HepG2 (cell line): ENCODE measurements around the gene PNN. TPM values are rescaled to one million over a fixed set of nuclear protein-coding genes. Genes with fewer than 3 reads are reported as not detected.
A peak's percentile ranks its signal among the peaks of the same experiment; 100 is the strongest.

Source experiments
- EED ChIP-seq: sonication (generic); formaldehyde crosslinking; IDR thresholded peaks from 2 replicates; pipeline ENCODE4 v1.5.0; 2020; ENCODE audit warnings: mild to moderate bottlenecking, missing genetic modification reagents
- EP300 ChIP-seq, 3 experiments: sonication (generic) in 1 of 3; formaldehyde crosslinking in 1 of 3; IDR thresholded peaks; 2 replicates each; pipeline versions ENCODE4 v1.5.1 to v1.6.1; 2011 to 2020; ENCODE audit warnings: low read depth in 2 of 3, low read length in 2 of 3, borderline replicate concordance in 1 of 3, improper control_type of control experiment in 1 of 3, mild to moderate bottlenecking in 1 of 3, missing genetic modification reagents in 1 of 3, moderate library complexity in 1 of 3
- KLF16 ChIP-seq, 2 experiments: sonication (generic) in 1 of 2; formaldehyde crosslinking in 1 of 2; IDR thresholded peaks; 2 replicates each; pipeline versions ENCODE4 v1.6.1 to v1.8.0; 2016 to 2023; ENCODE audit warnings: missing genetic modification reagents in 2 of 2, missing compliant biosample characterization in 1 of 2
- MXI1 ChIP-seq: IDR thresholded peaks from 3 replicates; pipeline ENCODE4 v1.6.1; 2012; ENCODE audit warnings: low read depth, low read length, inconsistent platforms, borderline replicate concordance
- NCOR1 ChIP-seq: fragments of 200-600 bp; sonication (generic); IDR thresholded peaks from 2 replicates; pipeline ENCODE4 v1.7.0; 2017; ENCODE audit warnings: antibody characterized with exemption, low read length, borderline replicate concordance
- WIZ ChIP-seq: sonication (generic); formaldehyde crosslinking; IDR thresholded peaks from 2 replicates; pipeline ENCODE4 v1.5.1; 2020; ENCODE audit warnings: mild to moderate bottlenecking, missing genetic modification reagents
- ZIK1 ChIP-seq: sonication (generic); formaldehyde crosslinking; IDR thresholded peaks from 2 replicates; pipeline ENCODE4 v1.5.0; 2020; ENCODE audit warnings: mild to moderate bottlenecking, low read depth, missing genetic modification reagents, borderline replicate concordance
- ZNF180 ChIP-seq: sonication (generic); formaldehyde crosslinking; IDR thresholded peaks from 2 replicates; pipeline ENCODE4 v1.4.0; 2020; ENCODE audit warnings: low read depth, missing genetic modification reagents, borderline replicate concordance
- ZNF34 ChIP-seq: sonication (generic); formaldehyde crosslinking; IDR thresholded peaks from 2 replicates; pipeline ENCODE4 v1.4.0; 2020; ENCODE audit warnings: mild to moderate bottlenecking, missing genetic modification reagents, borderline replicate concordance
- ZNF543 ChIP-seq: sonication (generic); formaldehyde crosslinking; IDR thresholded peaks from 2 replicates; pipeline ENCODE4 v1.4.0; 2020; ENCODE audit warnings: mild to moderate bottlenecking, missing genetic modification reagents
- ZNF572 ChIP-seq: sonication (generic); formaldehyde crosslinking; IDR thresholded peaks from 2 replicates; pipeline ENCODE4 v1.5.1; 2020; ENCODE audit warnings: mild to moderate bottlenecking, missing genetic modification reagents
- ZNF766 ChIP-seq: sonication (generic); formaldehyde crosslinking; IDR thresholded peaks from 2 replicates; pipeline ENCODE4 v1.5.0; 2020; ENCODE audit warnings: missing genetic modification reagents, borderline replicate concordance
- polyA plus RNA-seq, 8 experiments: library from polyadenylated mRNA; depleted of rRNA in 3 of 8; stranded (reverse) in 7 of 8; unstranded in 1 of 8; fragments of >200 nt; fragmentation: Illumina TruSeq in 4 of 8; extraction: Trizol in 4 of 8; gene quantifications; 2 replicates each; pipeline versions ENCODE4 v1.2.1 to v1.2.3, GENCODE V29; 2011 to 2016; ENCODE audit warnings: low read depth in 4 of 8, missing spikeins in 1 of 8, mixed read lengths in 1 of 8; ENCODE audit not compliant: insufficient read depth in 1 of 8
- total RNA-seq, 5 experiments: library from RNA; depleted of rRNA; stranded (reverse); fragments of >200 nt; fragmentation: Illumina TruSeq; extraction: Trizol; gene quantifications; 2 replicates each; pipeline ENCODE4 v1.2.3, GENCODE V29; 2016; ENCODE audit warnings: low read depth in 1 of 5
- TF ChIP-seq, protein P1 (sequence below), 2 experiments: sonication (generic) in 1 of 2; formaldehyde crosslinking in 1 of 2; IDR thresholded peaks; 2 replicates each; pipeline versions ENCODE4 v1.5.1 to v1.6.1; 2011 to 2020; ENCODE audit warnings: borderline replicate concordance in 1 of 2, low read depth in 1 of 2, low read length in 1 of 2, mild to moderate bottlenecking in 1 of 2, missing genetic modification reagents in 1 of 2, moderate library complexity in 1 of 2
- TF ChIP-seq, protein P2 (sequence below): sonication (generic); formaldehyde crosslinking; IDR thresholded peaks from 2 replicates; pipeline ENCODE4; 2020; ENCODE audit warnings: missing genetic modification reagents, mild to moderate bottlenecking, borderline replicate concordance
- TF ChIP-seq, protein P3 (sequence below): sonication (generic); formaldehyde crosslinking; IDR thresholded peaks from 2 replicates; pipeline ENCODE4 v1.9.0; 2022; ENCODE audit warnings: low read depth, missing genetic modification reagents
- TF ChIP-seq, protein P4 (sequence below): sonication (generic); formaldehyde crosslinking; IDR thresholded peaks from 2 replicates; pipeline ENCODE4 v1.5.1; 2020; ENCODE audit warnings: missing genetic modification reagents, mild to moderate bottlenecking, borderline replicate concordance

The PNN gene
- total and polyA plus RNA-seq, 2 of the 13 experiments (the other 11 are each of a cell fraction or from before 2014, with no cell fraction given), result 58.0 to 214 TPM

DNA sequence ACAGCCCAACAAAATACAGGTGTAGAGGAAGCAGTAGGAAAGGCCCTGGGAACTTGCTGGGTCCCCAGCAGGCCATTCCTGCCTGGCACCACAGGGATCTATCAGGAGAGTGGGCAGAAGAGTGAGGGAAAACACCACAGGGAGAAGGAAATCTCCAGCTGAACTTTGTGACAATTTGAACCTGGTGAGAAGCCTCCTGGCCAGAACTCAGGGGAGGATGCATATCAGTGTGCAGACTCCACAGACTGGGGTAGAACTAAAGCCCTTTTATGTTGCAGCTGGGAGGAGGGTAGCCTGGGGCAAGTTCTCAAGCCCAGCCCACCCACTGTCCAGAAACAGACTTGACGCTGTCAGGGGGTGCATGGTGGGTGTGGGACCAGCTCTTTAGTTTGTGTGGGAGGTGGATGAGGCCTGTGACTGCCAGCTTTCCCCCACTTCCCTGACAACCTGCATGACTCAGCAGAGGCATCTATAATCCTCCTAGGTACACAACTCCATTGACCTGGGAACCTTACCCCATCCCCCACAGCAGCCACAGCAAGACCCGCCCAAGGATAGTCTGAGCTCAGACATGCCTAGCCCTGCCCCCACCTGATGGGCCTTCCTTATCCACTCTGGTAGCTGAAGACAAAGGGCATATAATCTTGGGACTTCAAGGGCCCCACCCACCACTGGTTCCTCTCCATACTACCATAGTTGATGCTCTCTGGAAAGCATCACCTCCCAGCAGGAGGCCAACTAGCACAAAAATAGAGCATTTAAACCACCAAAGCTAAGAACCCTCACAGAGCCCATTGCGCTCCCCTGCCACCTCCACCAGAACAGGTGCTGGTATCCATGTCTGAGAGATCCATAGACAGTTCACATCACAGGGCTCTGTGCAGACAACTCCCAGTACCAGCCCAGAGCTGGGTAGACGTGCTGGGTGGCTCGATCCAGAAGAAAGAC lies 28.9 kb downstream of the PNN start (continued):
- TF ChIP-seq NCOR1, result no peak
- TF ChIP-seq ZNF766 (CRISPR knock-in tag), result no peak
- no peak for TF ChIP-seq ZNF543 (CRISPR knock-in tag)
- no peak for TF ChIP-seq MXI1
- no peak for TF ChIP-seq EED
- TF ChIP-seq ZNF180, result no peak
- TF ChIP-seq EP300 (IDR thresholded peaks at IDR 0.05; ENCODE audit: low read depth in 2 of 2, low read length in 2 of 2), result no peak
- TF ChIP-seq EP300 (CRISPR knock-in tag; IDR thresholded peaks at IDR 0.05; ENCODE audit: borderline replicate concordance), result peak; percentile 65
- no peak for TF ChIP-seq ZNF34
- no peak for TF ChIP-seq WIZ (CRISPR knock-in tag)
- TF ChIP-seq, protein P1, sequence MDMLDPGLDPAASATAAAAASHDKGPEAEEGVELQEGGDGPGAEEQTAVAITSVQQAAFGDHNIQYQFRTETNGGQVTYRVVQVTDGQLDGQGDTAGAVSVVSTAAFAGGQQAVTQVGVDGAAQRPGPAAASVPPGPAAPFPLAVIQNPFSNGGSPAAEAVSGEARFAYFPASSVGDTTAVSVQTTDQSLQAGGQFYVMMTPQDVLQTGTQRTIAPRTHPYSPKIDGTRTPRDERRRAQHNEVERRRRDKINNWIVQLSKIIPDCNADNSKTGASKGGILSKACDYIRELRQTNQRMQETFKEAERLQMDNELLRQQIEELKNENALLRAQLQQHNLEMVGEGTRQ (IDR thresholded peaks at IDR 0.05; ENCODE audit: low read depth, low read length), result no peak
- TF ChIP-seq, protein P1 (CRISPR knock-in tag; IDR thresholded peaks at IDR 0.05; ENCODE audit: borderline replicate concordance), result no peak
- TF ChIP-seq, protein P2, sequence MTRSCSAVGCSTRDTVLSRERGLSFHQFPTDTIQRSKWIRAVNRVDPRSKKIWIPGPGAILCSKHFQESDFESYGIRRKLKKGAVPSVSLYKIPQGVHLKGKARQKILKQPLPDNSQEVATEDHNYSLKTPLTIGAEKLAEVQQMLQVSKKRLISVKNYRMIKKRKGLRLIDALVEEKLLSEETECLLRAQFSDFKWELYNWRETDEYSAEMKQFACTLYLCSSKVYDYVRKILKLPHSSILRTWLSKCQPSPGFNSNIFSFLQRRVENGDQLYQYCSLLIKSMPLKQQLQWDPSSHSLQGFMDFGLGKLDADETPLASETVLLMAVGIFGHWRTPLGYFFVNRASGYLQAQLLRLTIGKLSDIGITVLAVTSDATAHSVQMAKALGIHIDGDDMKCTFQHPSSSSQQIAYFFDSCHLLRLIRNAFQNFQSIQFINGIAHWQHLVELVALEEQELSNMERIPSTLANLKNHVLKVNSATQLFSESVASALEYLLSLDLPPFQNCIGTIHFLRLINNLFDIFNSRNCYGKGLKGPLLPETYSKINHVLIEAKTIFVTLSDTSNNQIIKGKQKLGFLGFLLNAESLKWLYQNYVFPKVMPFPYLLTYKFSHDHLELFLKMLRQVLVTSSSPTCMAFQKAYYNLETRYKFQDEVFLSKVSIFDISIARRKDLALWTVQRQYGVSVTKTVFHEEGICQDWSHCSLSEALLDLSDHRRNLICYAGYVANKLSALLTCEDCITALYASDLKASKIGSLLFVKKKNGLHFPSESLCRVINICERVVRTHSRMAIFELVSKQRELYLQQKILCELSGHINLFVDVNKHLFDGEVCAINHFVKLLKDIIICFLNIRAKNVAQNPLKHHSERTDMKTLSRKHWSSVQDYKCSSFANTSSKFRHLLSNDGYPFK (CRISPR knock-in tag), result no peak
- TF ChIP-seq, protein P3, sequence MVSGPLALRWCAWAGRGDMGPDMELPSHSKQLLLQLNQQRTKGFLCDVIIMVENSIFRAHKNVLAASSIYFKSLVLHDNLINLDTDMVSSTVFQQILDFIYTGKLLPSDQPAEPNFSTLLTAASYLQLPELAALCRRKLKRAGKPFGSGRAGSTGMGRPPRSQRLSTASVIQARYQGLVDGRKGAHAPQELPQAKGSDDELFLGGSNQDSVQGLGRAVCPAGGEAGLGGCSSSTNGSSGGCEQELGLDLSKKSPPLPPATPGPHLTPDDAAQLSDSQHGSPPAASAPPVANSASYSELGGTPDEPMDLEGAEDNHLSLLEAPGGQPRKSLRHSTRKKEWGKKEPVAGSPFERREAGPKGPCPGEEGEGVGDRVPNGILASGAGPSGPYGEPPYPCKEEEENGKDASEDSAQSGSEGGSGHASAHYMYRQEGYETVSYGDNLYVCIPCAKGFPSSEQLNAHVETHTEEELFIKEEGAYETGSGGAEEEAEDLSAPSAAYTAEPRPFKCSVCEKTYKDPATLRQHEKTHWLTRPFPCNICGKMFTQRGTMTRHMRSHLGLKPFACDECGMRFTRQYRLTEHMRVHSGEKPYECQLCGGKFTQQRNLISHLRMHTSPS (CRISPR knock-in tag), result peak; percentile 52; the same call in 1 of the 2 replicates
- TF ChIP-seq KLF16 (CRISPR knock-in tag; IDR thresholded peaks at IDR 0.05), result no peak
- TF ChIP-seq ZIK1 (CRISPR knock-in tag), result 0 out of 2 replicates have a peak, but pooled peaks have one; percentile 45
- TF ChIP-seq ZNF572 (CRISPR knock-in tag), result 0 out of 2 replicates have a peak, but pooled peaks have one; percentile 19
- TF ChIP-seq, protein P4, sequence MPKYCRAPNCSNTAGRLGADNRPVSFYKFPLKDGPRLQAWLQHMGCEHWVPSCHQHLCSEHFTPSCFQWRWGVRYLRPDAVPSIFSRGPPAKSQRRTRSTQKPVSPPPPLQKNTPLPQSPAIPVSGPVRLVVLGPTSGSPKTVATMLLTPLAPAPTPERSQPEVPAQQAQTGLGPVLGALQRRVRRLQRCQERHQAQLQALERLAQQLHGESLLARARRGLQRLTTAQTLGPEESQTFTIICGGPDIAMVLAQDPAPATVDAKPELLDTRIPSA (CRISPR knock-in tag), result no peak
